Measurements from ENCODE around the gene CYS1. TPM values are rescaled to one million over a fixed set of nuclear protein-coding genes. Genes with fewer than 3 reads are reported as not detected.

Gene CYS1
- total and polyA plus RNA-seq, 4 donors: 0.07 to 4.1 (median 1.0) TPM

DNA sequence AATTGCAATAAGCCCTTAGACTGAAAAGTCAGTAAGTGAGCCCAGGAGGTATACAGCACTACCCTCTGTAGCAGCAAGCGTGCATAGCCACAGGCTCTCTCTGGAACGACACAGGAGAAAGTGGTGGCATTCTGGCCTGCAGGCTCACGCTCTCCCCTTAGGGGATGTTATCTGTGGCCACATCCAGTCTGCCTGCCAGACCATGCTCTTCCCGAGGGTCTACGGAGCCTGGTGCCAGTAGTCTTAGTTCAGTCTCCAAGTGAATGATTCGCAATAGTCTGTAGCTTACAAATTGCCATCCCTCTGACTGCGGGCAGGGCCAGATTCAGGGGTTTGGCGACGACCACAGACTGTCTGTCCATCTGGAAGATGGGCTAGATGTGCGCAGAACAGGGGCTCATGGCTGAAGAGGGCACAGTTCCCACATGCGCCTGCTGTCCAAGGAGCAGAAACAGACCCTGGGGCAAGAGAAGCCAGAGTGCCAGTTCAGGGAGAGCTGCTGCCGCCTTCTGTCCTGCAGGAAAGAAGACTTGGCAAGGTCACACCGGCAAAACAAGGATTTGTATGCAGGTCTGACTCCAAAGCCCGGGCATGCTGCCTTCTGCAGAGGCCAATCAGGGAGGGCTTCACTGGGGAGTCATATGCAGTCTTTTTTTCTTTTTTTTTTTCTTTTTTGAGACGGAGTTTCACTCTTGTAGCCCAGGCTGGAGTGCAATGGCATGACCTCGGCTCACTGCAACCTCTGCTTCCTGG lies 40.4 kb downstream of the CYS1 start:
- Histone ChIP-seq H3K36me3 (ENCODE audit: control insufficient read depth in 4 of 4, insufficient read depth in 3 of 4, low read depth in 1 of 4, low read length in 3 of 4) (no peaks in the 10 kb centered on the region), H3K27me3 (ENCODE audit: control insufficient read depth in 4 of 4, insufficient read depth in 4 of 4, low read length in 3 of 4) (no peaks in the 10 kb centered on the region), H3K9ac (ENCODE audit: low read depth in 1 of 2, low read length in 2 of 2) (no peak overlapping the region), H3K4me3 (ENCODE audit: low read depth in 1 of 3, low read length in 3 of 3) (no peak overlapping the region), H3K4me1 (ENCODE audit: control insufficient read depth in 4 of 4, insufficient read depth in 4 of 4, low read length in 3 of 4) (peaks cover 20 to 55% (median 39%) of the 10 kb centered on the region in 4 donors), H3K27ac (ENCODE audit: low read depth in 1 of 2, low read length in 2 of 2) (peak overlapping the region in 1 of 2 donors; percentile 39), H3K9me3 (ENCODE audit: control insufficient read depth in 4 of 4, low read length in 3 of 4) (no peaks in the 10 kb centered on the region)
- WGBS: 65% methylated on average over 16 of the region's 16 CpGs
- no peak for DNase-seq (ENCODE audit: low spot score)
- TF ChIP-seq SP1 (IDR thresholded peaks at IDR 0.05) (no peak), JUND (IDR thresholded peaks at IDR 0.05) (no peak), RAD21 (IDR thresholded peaks at IDR 0.05) (peak in 1 of 2 donors; percentile 53), NR2F2 (IDR thresholded peaks at IDR 0.05) (no peak), RXRA (IDR thresholded peaks at IDR 0.05) (peak in 1 of 2 donors; percentile 56), HNF4A (conservative IDR thresholded peaks at IDR 0.05) (peak in 1 of 2 donors; percentile 25), FOXA2 (IDR thresholded peaks at IDR 0.05) (no peak)
- TF ChIP-seq, protein P1, sequence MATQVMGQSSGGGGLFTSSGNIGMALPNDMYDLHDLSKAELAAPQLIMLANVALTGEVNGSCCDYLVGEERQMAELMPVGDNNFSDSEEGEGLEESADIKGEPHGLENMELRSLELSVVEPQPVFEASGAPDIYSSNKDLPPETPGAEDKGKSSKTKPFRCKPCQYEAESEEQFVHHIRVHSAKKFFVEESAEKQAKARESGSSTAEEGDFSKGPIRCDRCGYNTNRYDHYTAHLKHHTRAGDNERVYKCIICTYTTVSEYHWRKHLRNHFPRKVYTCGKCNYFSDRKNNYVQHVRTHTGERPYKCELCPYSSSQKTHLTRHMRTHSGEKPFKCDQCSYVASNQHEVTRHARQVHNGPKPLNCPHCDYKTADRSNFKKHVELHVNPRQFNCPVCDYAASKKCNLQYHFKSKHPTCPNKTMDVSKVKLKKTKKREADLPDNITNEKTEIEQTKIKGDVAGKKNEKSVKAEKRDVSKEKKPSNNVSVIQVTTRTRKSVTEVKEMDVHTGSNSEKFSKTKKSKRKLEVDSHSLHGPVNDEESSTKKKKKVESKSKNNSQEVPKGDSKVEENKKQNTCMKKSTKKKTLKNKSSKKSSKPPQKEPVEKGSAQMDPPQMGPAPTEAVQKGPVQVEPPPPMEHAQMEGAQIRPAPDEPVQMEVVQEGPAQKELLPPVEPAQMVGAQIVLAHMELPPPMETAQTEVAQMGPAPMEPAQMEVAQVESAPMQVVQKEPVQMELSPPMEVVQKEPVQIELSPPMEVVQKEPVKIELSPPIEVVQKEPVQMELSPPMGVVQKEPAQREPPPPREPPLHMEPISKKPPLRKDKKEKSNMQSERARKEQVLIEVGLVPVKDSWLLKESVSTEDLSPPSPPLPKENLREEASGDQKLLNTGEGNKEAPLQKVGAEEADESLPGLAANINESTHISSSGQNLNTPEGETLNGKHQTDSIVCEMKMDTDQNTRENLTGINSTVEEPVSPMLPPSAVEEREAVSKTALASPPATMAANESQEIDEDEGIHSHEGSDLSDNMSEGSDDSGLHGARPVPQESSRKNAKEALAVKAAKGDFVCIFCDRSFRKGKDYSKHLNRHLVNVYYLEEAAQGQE (IDR thresholded peaks at IDR 0.05): peak; percentile 18

DNA sequence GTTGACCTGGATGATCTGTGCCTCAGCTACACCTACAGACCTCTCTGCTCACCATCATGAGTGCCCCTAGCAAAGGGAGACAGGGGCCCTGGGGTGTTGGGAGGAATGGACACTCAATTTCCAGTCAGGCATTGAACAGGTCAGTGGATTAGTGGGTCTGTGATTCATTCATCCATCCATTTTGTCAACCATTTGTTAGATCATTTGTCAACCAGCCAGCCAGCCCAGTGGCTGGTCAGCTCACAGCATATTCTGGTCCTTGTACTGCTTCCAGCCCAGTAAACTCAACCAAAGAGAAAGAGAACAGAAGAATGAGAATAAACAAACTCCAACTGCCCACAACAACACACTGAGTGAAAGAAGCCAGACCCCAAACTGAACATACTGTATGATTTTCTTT lies 41.5 kb downstream of the CYS1 start:
- no peaks in the 10 kb centered on the region for H3K27me3 ChIP-seq (ENCODE audit: control insufficient read depth in 4 of 4, insufficient read depth in 4 of 4, low read length in 3 of 4)
- no peaks in the 10 kb centered on the region for H3K9me3 ChIP-seq (ENCODE audit: control insufficient read depth in 4 of 4, low read length in 3 of 4)
- TF ChIP-seq SP1 (IDR thresholded peaks at IDR 0.05): no peak
- no peak for TF ChIP-seq FOXA1 (IDR thresholded peaks at IDR 0.05)
- TF ChIP-seq FOXA2 (IDR thresholded peaks at IDR 0.05): no peak
- H3K4me1 ChIP-seq (ENCODE audit: control insufficient read depth in 4 of 4, insufficient read depth in 4 of 4, low read length in 3 of 4): peaks cover 20 to 57% (median 39%) of the 10 kb centered on the region in 4 donors
- DNase-seq (ENCODE audit: low spot score): no peak
- no peaks in the 10 kb centered on the region for H3K36me3 ChIP-seq (ENCODE audit: control insufficient read depth in 4 of 4, insufficient read depth in 3 of 4, low read depth in 1 of 4, low read length in 3 of 4)
- H3K9ac ChIP-seq (ENCODE audit: low read depth in 1 of 2, low read length in 2 of 2): no peak overlapping the region
- H3K27ac ChIP-seq (ENCODE audit: low read depth in 1 of 2, low read length in 2 of 2): no peak overlapping the region
- H3K4me3 ChIP-seq (ENCODE audit: low read depth in 1 of 3, low read length in 3 of 3): no peak overlapping the region

DNA sequence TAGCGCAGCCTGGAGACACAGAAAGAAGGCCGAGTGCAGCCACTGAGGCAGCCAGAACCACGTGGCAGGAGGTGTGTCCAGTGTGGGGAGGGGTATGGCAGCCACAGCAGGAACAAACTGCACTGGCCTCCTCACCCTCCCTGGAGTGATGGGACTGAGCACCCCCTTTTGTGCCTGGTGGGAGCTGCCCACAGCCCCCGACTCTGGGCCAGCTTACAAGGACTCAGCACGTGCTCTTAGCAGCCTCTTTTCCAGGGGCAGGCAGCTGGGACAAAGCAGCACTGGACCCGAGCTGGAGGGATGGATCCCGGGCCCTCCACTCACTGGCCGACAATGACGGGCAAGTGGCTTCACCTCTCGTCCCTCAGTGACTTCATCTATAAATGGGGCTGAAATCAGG lies 42.1 kb downstream of the CYS1 start:
- H3K9ac ChIP-seq (ENCODE audit: low read depth in 1 of 2, low read length in 2 of 2): no peak overlapping the region
- no peaks in the 10 kb centered on the region for H3K27me3 ChIP-seq (ENCODE audit: control insufficient read depth in 4 of 4, insufficient read depth in 4 of 4, low read length in 3 of 4)
- no peaks in the 10 kb centered on the region for H3K36me3 ChIP-seq (ENCODE audit: control insufficient read depth in 4 of 4, insufficient read depth in 3 of 4, low read depth in 1 of 4, low read length in 3 of 4)
- no peak for DNase-seq (ENCODE audit: low spot score)
- TF ChIP-seq RXRA (IDR thresholded peaks at IDR 0.05) (no peak), HNF4G (IDR thresholded peaks at IDR 0.05) (no peak), FOXA2 (IDR thresholded peaks at IDR 0.05) (no peak), SP1 (IDR thresholded peaks at IDR 0.05) (no peak), HNF4A (conservative IDR thresholded peaks at IDR 0.05) (no peak)
- TF ChIP-seq, protein P1 (IDR thresholded peaks at IDR 0.05): no peak
- TF ChIP-seq, protein P2, sequence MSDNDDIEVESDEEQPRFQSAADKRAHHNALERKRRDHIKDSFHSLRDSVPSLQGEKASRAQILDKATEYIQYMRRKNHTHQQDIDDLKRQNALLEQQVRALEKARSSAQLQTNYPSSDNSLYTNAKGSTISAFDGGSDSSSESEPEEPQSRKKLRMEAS (IDR thresholded peaks at IDR 0.05): no peak
- TF ChIP-seq, protein P3, sequence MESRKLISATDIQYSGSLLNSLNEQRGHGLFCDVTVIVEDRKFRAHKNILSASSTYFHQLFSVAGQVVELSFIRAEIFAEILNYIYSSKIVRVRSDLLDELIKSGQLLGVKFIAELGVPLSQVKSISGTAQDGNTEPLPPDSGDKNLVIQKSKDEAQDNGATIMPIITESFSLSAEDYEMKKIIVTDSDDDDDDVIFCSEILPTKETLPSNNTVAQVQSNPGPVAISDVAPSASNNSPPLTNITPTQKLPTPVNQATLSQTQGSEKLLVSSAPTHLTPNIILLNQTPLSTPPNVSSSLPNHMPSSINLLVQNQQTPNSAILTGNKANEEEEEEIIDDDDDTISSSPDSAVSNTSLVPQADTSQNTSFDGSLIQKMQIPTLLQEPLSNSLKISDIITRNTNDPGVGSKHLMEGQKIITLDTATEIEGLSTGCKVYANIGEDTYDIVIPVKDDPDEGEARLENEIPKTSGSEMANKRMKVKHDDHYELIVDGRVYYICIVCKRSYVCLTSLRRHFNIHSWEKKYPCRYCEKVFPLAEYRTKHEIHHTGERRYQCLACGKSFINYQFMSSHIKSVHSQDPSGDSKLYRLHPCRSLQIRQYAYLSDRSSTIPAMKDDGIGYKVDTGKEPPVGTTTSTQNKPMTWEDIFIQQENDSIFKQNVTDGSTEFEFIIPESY (IDR thresholded peaks at IDR 0.05): no peak
- peaks cover 20 to 57% (median 39%) of the 10 kb centered on the region in 4 donors for H3K4me1 ChIP-seq (ENCODE audit: control insufficient read depth in 4 of 4, insufficient read depth in 4 of 4, low read length in 3 of 4)
- 90% methylated on average over 10 of the region's 10 CpGs for WGBS
- no peaks in the 10 kb centered on the region for H3K9me3 ChIP-seq (ENCODE audit: control insufficient read depth in 4 of 4, low read length in 3 of 4)
- H3K4me3 ChIP-seq (ENCODE audit: low read depth in 1 of 3, low read length in 3 of 3): no peak overlapping the region
- no peak overlapping the region for H3K27ac ChIP-seq (ENCODE audit: low read depth in 1 of 2, low read length in 2 of 2)

Data from liver (tissue), 9 donors.